ENCODE data around the gene CD1B.

The CD1B gene

DNA sequence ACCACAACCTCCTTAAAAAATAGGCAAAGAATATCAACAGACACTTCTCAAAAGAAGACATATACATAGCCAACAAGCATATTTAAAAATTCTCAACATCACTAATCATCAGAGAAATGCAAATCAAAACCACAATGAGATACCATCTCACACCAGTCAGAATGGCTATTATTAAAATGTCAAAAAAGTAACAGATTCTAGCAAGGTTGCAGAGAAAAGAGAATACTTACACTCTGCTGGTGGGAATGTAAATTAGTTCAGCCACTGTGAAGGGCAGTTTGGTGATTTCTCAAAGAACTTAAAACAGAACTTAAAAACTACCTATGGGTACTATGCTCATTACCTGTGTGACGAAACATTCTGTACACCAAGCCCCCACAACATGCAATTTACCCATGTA is 20.7 kb downstream of the CD1B start:
- Histone ChIP-seq H3K27me3 (ENCODE audit: insufficient read depth, low read length, poor library complexity, severe bottlenecking) (no peaks in the 10 kb centered on the region), H3K4me2 (ENCODE audit: low read depth, low read length, poor library complexity, severe bottlenecking) (no peak overlapping the region)

DNA sequence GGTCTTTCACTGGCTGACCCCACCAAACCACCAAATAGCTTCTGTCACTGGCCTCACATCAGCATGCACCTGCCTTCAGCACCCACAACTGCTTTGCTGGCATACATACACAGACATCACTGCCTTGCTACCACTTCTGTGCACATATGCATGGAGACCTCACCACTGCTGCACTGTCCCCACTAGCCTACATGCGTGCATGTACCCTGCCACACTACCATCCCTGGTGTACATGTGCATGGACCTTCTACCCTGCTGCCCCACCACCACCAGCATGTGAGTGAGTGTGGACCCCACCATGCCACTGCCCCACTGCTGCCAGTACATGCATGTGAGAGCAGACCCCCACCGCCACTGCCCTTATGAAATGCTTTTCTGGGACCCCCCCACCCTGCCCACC is 35.5 kb downstream of the CD1B start:
- Histone ChIP-seq H3K79me2 (ENCODE audit: insufficient read depth, low read length) (no peaks in the 10 kb centered on the region), H3K9ac (ENCODE audit: low read depth, low read length, poor library complexity, severe bottlenecking) (no peak overlapping the region), H3K4me3 (ENCODE audit: low read length, poor library complexity, severe bottlenecking) (no peak overlapping the region), H3F3A (ENCODE audit: low read depth) (no peaks in the 10 kb centered on the region), H3K4me1 (ENCODE audit: insufficient read depth, low read length, poor library complexity, severe bottlenecking) (peaks cover 28% of the 10 kb centered on the region), H3K36me3 (ENCODE audit: insufficient read depth, low read length) (no peaks in the 10 kb centered on the region), H3K4me2 (ENCODE audit: low read depth, low read length, poor library complexity, severe bottlenecking) (no peak overlapping the region), H4K20me1 (ENCODE audit: insufficient read depth, low read length, poor library complexity, severe bottlenecking) (no peaks in the 10 kb centered on the region), H3K27me3 (ENCODE audit: insufficient read depth, low read length, poor library complexity, severe bottlenecking) (no peaks in the 10 kb centered on the region), H2AFZ (ENCODE audit: low read length) (no peak overlapping the region), H3K9me3 (ENCODE audit: insufficient read depth, low read depth, low read length) (no peaks in the 10 kb centered on the region), H3K9me2 (replicated peaks; ENCODE audit: low read depth, low read length) (no peaks in the 10 kb centered on the region)
- no peak for TF ChIP-seq EZH2phosphoT487 (IDR thresholded peaks at IDR 0.05; ENCODE audit: borderline replicate concordance)
- TF ChIP-seq, protein P1, sequence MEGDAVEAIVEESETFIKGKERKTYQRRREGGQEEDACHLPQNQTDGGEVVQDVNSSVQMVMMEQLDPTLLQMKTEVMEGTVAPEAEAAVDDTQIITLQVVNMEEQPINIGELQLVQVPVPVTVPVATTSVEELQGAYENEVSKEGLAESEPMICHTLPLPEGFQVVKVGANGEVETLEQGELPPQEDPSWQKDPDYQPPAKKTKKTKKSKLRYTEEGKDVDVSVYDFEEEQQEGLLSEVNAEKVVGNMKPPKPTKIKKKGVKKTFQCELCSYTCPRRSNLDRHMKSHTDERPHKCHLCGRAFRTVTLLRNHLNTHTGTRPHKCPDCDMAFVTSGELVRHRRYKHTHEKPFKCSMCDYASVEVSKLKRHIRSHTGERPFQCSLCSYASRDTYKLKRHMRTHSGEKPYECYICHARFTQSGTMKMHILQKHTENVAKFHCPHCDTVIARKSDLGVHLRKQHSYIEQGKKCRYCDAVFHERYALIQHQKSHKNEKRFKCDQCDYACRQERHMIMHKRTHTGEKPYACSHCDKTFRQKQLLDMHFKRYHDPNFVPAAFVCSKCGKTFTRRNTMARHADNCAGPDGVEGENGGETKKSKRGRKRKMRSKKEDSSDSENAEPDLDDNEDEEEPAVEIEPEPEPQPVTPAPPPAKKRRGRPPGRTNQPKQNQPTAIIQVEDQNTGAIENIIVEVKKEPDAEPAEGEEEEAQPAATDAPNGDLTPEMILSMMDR (conservative IDR thresholded peaks at IDR 0.05; ENCODE audit: low read length) = no peak

More for the DNA sequence above, 20.7 kb downstream of the CD1B start:
- H4K20me1 ChIP-seq (ENCODE audit: insufficient read depth, low read length, poor library complexity, severe bottlenecking) = no peaks in the 10 kb centered on the region
- no peak overlapping the region for H2AFZ ChIP-seq (ENCODE audit: low read length)
- H3K4me1 ChIP-seq (ENCODE audit: insufficient read depth, low read length, poor library complexity, severe bottlenecking) = peaks cover 10% of the 10 kb centered on the region
- no peaks in the 10 kb centered on the region for H3K9me2 ChIP-seq (replicated peaks; ENCODE audit: low read depth, low read length)
- H3F3A ChIP-seq (ENCODE audit: low read depth) = no peaks in the 10 kb centered on the region
- no peaks in the 10 kb centered on the region for H3K79me2 ChIP-seq (ENCODE audit: insufficient read depth, low read length)
- H3K9ac ChIP-seq (ENCODE audit: low read depth, low read length, poor library complexity, severe bottlenecking) = no peak overlapping the region
- H3K4me3 ChIP-seq (ENCODE audit: low read length, poor library complexity, severe bottlenecking) = no peak overlapping the region
- H3K36me3 ChIP-seq (ENCODE audit: insufficient read depth, low read length) = no peaks in the 10 kb centered on the region
- TF ChIP-seq EZH2phosphoT487 (IDR thresholded peaks at IDR 0.05; ENCODE audit: borderline replicate concordance) = no peak
- TF ChIP-seq, protein P1 (conservative IDR thresholded peaks at IDR 0.05; ENCODE audit: low read length) = no peak
- 0 out of 2 replicates have a peak, but pooled peaks cover 2% of the 10 kb centered on the region for H3K9me3 ChIP-seq (ENCODE audit: insufficient read depth, low read depth, low read length)

DNA sequence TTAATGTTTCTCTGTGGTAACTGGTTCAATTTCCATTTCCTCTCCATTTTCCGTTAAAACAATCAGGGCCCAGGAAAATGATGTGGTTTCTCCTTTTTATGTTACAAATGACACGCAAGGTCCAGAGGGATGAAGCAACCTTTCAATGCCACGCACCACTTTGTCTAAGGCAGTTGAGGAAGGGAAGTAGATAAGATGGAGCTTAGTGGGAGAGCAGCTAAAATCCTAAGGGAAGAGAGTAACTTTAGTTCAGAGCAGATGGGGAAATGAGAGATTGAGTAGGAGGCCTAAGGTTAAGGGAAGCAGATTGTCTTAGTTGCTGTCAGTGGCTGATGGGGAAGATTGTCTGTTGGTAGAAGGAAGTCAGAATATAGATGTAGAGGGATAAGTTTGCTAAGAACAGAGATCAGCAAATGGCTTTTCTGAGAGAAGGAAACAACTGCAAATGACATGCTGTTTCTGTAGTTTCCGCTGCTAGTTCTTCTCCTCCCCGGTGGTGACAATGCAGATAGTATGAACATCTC is 40.9 kb downstream of the CD1B start:
- no peak for TF ChIP-seq EZH2phosphoT487 (IDR thresholded peaks at IDR 0.05; ENCODE audit: borderline replicate concordance)
- TF ChIP-seq, protein P1 (conservative IDR thresholded peaks at IDR 0.05; ENCODE audit: low read length) = no peak
- no peaks in the 10 kb centered on the region for H3K36me3 ChIP-seq (ENCODE audit: insufficient read depth, low read length)
- peak overlapping the region; percentile 33 for H2AFZ ChIP-seq (ENCODE audit: low read length)
- H3K9me2 ChIP-seq (replicated peaks; ENCODE audit: low read depth, low read length) = no peaks in the 10 kb centered on the region
- H3F3A ChIP-seq (ENCODE audit: low read depth) = no peaks in the 10 kb centered on the region
- peaks cover 73% of the 10 kb centered on the region for H3K4me1 ChIP-seq (ENCODE audit: insufficient read depth, low read length, poor library complexity, severe bottlenecking)
- H3K79me2 ChIP-seq (ENCODE audit: insufficient read depth, low read length) = no peaks in the 10 kb centered on the region
- H3K27me3 ChIP-seq (ENCODE audit: insufficient read depth, low read length, poor library complexity, severe bottlenecking) = no peaks in the 10 kb centered on the region
- no peaks in the 10 kb centered on the region for H4K20me1 ChIP-seq (ENCODE audit: insufficient read depth, low read length, poor library complexity, severe bottlenecking)
- no peak overlapping the region for H3K4me3 ChIP-seq (ENCODE audit: low read length, poor library complexity, severe bottlenecking)
- H3K4me2 ChIP-seq (ENCODE audit: low read depth, low read length, poor library complexity, severe bottlenecking) = peak overlapping the region; percentile 54
- peak overlapping the region; percentile 42 for H3K9ac ChIP-seq (ENCODE audit: low read depth, low read length, poor library complexity, severe bottlenecking)
- no peaks in the 10 kb centered on the region for H3K9me3 ChIP-seq (ENCODE audit: insufficient read depth, low read depth, low read length)
